ENCODE results near the gene TTLL13.

The TTLL13 gene

DNA sequence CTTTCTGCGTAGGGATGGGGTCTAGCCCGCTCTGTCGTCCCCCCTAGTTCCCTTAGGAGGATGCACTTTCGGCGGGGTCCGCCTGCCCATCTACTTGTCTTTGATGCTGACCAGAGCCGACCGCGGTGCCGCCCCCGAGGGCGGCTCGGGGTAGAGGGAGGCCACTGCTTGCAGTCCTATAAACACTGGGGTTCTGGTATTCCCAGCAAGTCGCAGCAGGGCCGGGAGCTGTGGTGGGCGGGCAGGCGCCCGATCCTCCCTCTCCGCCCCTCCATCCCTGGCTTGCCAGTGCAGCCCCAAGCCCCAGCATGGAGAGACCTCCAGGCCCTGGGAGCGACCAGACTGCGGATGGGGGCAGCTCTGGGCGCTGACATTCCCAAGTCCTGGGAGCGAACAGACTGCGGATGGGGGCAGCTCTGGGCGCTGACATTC lies 47.4 kb upstream of the TTLL13 start:
- peak overlapping the region; percentile 10 for H3K27ac ChIP-seq (ENCODE audit: low read depth, low read length, poor library complexity, severe bottlenecking)
- H3K4me2 ChIP-seq (ENCODE audit: low read length) = peak overlapping the region; percentile 90
- no peaks in the 10 kb centered on the region for H4K20me1 ChIP-seq (ENCODE audit: insufficient read depth, low read length)
- peaks cover 58% of the 10 kb centered on the region for H3K4me1 ChIP-seq (ENCODE audit: insufficient read depth, low read length, severe bottlenecking)
- H2AFZ ChIP-seq (ENCODE audit: low read length) = no peak overlapping the region
- peak overlapping the region; percentile 77 for H3K4me3 ChIP-seq (ENCODE audit: low read depth, low read length, poor library complexity, severe bottlenecking)
- H3F3A ChIP-seq (ENCODE audit: insufficient read depth, low read length) = no peaks in the 10 kb centered on the region
- no peaks in the 10 kb centered on the region for H3K9me3 ChIP-seq (ENCODE audit: low read length)
- no peaks in the 10 kb centered on the region for H3K9me2 ChIP-seq (ENCODE audit: low read depth, low read length)
- H3K27me3 ChIP-seq (ENCODE audit: insufficient read depth, low read length) = no peaks in the 10 kb centered on the region
- H3K36me3 ChIP-seq (ENCODE audit: insufficient read depth, low read length) = peaks cover 5% of the 10 kb centered on the region; the same call in 1 of the 2 replicates
- TF ChIP-seq CTCF (IDR thresholded peaks at IDR 0.05; ENCODE audit: low read length) (no peak), EZH2 (IDR thresholded peaks at IDR 0.05; ENCODE audit: borderline replicate concordance, low read length) (no peak)
- H3K9ac ChIP-seq (ENCODE audit: low read length) = peak overlapping the region; percentile 72
- H3K79me2 ChIP-seq (ENCODE audit: insufficient read depth, low read length) = no peaks in the 10 kb centered on the region

DNA sequence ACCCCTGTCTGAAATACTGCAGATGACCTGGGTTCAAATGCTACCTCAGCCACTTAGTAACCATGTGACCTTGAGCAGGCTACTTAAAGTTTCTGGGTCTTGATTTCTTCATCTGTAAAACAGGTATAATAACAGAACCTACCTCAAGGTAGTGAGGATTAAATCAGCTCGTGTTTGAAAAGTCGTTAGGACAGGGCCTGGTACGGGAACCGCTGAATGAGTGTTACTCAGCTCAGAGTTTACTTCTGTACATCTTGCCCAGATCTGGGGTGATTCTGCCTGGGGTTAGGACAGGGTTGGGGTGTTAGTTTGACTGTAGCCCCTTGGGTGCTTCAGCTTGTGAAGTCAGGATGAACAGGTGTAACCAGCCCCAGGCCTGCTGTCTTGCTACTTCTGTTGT lies 46.4 kb upstream of the TTLL13 start:
- Histone ChIP-seq H3K9ac (ENCODE audit: low read length) (peak overlapping the region; percentile 72; the same call in 1 of the 2 replicates), H3K4me3 (ENCODE audit: low read depth, low read length, poor library complexity, severe bottlenecking) (peak overlapping the region; percentile 77), H3K27ac (ENCODE audit: low read depth, low read length, poor library complexity, severe bottlenecking) (no peak overlapping the region), H3K9me2 (ENCODE audit: low read depth, low read length) (no peaks in the 10 kb centered on the region), H2AFZ (ENCODE audit: low read length) (no peak overlapping the region), H4K20me1 (ENCODE audit: insufficient read depth, low read length) (no peaks in the 10 kb centered on the region), H3K9me3 (ENCODE audit: low read length) (no peaks in the 10 kb centered on the region), H3K36me3 (ENCODE audit: insufficient read depth, low read length) (peaks cover 12% of the 10 kb centered on the region; the same call in 1 of the 2 replicates), H3F3A (ENCODE audit: insufficient read depth, low read length) (no peaks in the 10 kb centered on the region), H3K27me3 (ENCODE audit: insufficient read depth, low read length) (no peaks in the 10 kb centered on the region), H3K4me2 (ENCODE audit: low read length) (peak overlapping the region; percentile 90), H3K79me2 (ENCODE audit: insufficient read depth, low read length) (no peaks in the 10 kb centered on the region), H3K4me1 (ENCODE audit: insufficient read depth, low read length, severe bottlenecking) (peaks cover 64% of the 10 kb centered on the region)
- TF ChIP-seq EZH2 (IDR thresholded peaks at IDR 0.05; ENCODE audit: borderline replicate concordance, low read length) (no peak), CTCF (IDR thresholded peaks at IDR 0.05; ENCODE audit: low read length) (no peak)

- Histone ChIP-seq H2AFZ (ENCODE audit: low read length) (no peak overlapping the region), H3K4me3 (ENCODE audit: low read depth, low read length, poor library complexity, severe bottlenecking) (peak overlapping the region; percentile 77), H3K4me2 (ENCODE audit: low read length) (peak overlapping the region; percentile 90), H3K9me3 (ENCODE audit: low read length) (no peaks in the 10 kb centered on the region), H3K9me2 (ENCODE audit: low read depth, low read length) (no peaks in the 10 kb centered on the region), H3K79me2 (ENCODE audit: insufficient read depth, low read length) (no peaks in the 10 kb centered on the region), H3K9ac (ENCODE audit: low read length) (peak overlapping the region; percentile 72; the same call in 1 of the 2 replicates), H3K27ac (ENCODE audit: low read depth, low read length, poor library complexity, severe bottlenecking) (no peak overlapping the region), H3K4me1 (ENCODE audit: insufficient read depth, low read length, severe bottlenecking) (peaks cover 64% of the 10 kb centered on the region), H4K20me1 (ENCODE audit: insufficient read depth, low read length) (no peaks in the 10 kb centered on the region), H3K36me3 (ENCODE audit: insufficient read depth, low read length) (peaks cover 12% of the 10 kb centered on the region; the same call in 1 of the 2 replicates), H3F3A (ENCODE audit: insufficient read depth, low read length) (no peaks in the 10 kb centered on the region), H3K27me3 (ENCODE audit: insufficient read depth, low read length) (no peaks in the 10 kb centered on the region)
- TF ChIP-seq EZH2 (IDR thresholded peaks at IDR 0.05; ENCODE audit: borderline replicate concordance, low read length) (no peak), CTCF (IDR thresholded peaks at IDR 0.05; ENCODE audit: low read length) (no peak)
These were observed 45.9 kb upstream of the TTLL13 start for GRCh38 chr15:90203473-90203872.
